HepG2 (cell line): ENCODE results near the gene ATP1A1. TPM values are rescaled to one million over a fixed set of nuclear protein-coding genes. Genes with fewer than 3 reads are reported as not detected.
A peak's percentile ranks its signal among the peaks of the same experiment; 100 is the strongest.

Experiments used
- ATM ChIP-seq: fragments of 450-650 bp; IDR thresholded peaks from 2 replicates; pipeline ENCODE4 v1.7.1; 2017; ENCODE audit warnings: mild to moderate bottlenecking, borderline replicate concordance
- ETV6 ChIP-seq: sonication (generic); formaldehyde crosslinking; conservative IDR thresholded peaks from 2 replicates; pipeline ENCODE4 v1.4.0; 2020; ENCODE audit warnings: missing genetic modification reagents
- FOXC1 ChIP-seq: sonication (generic); formaldehyde crosslinking; IDR thresholded peaks from 2 replicates; pipeline ENCODE4 v1.8.0; 2022; ENCODE audit warnings: mild to moderate bottlenecking, missing genetic modification reagents, borderline replicate concordance
- FOXO1 ChIP-seq: sonication (generic); formaldehyde crosslinking; IDR thresholded peaks from 2 replicates; pipeline ENCODE4 v1.4.0; 2020; ENCODE audit warnings: missing genetic modification reagents
- GPN1 ChIP-seq: sonication (generic); formaldehyde crosslinking; IDR thresholded peaks from 2 replicates; pipeline ENCODE4 v1.5.1; 2020; ENCODE audit warnings: missing genetic modification reagents, borderline replicate concordance
- HIVEP1 ChIP-seq: sonication (generic); formaldehyde crosslinking; IDR thresholded peaks from 2 replicates; pipeline ENCODE4 v1.4.0; 2020; ENCODE audit warnings: mild to moderate bottlenecking, missing genetic modification reagents
- ISL2 ChIP-seq: sonication (generic); formaldehyde crosslinking; IDR thresholded peaks from 2 replicates; pipeline ENCODE4 v1.5.0; 2020; ENCODE audit warnings: missing genetic modification reagents
- ISX ChIP-seq: sonication (generic); formaldehyde crosslinking; conservative IDR thresholded peaks from 2 replicates; pipeline ENCODE4 v1.5.0; 2020; ENCODE audit warnings: missing genetic modification reagents
- JUND ChIP-seq: sonication (generic); formaldehyde crosslinking; IDR thresholded peaks from 2 replicates; pipeline ENCODE4 v1.8.0; 2022; ENCODE audit warnings: mild to moderate bottlenecking, missing genetic modification reagents
- KAT8 ChIP-seq: IDR thresholded peaks from 2 replicates; pipeline ENCODE4 v1.6.1; 2016; ENCODE audit warnings: missing genetic modification reagents, missing compliant biosample characterization
- KDM1A ChIP-seq: IDR thresholded peaks from 2 replicates; pipeline ENCODE4 v1.6.1; 2016; ENCODE audit warnings: missing compliant biosample characterization
- PAX8 ChIP-seq: sonication (generic); formaldehyde crosslinking; IDR thresholded peaks from 2 replicates; pipeline ENCODE4 v1.8.0; 2022; ENCODE audit warnings: mild to moderate bottlenecking, missing genetic modification reagents, borderline replicate concordance
- PCBP1 ChIP-seq: fragments of 200-400 bp; formaldehyde crosslinking; IDR thresholded peaks from 2 replicates; pipeline ENCODE4 v1.6.1; 2017; ENCODE audit warnings: mild to moderate bottlenecking, low read depth, low read length, borderline replicate concordance
- ZFP37 ChIP-seq: sonication (generic); formaldehyde crosslinking; IDR thresholded peaks from 2 replicates; pipeline ENCODE4 v1.4.0; 2020; ENCODE audit warnings: missing genetic modification reagents, borderline replicate concordance
- ZNF124 ChIP-seq: sonication (generic); formaldehyde crosslinking; IDR thresholded peaks from 2 replicates; pipeline ENCODE4 v1.4.0; 2020; ENCODE audit warnings: missing genetic modification reagents
- ZNF263 ChIP-seq: sonication (generic); formaldehyde crosslinking; IDR thresholded peaks from 2 replicates; pipeline ENCODE4 v1.4.0; 2020; ENCODE audit warnings: missing genetic modification reagents
- ZNF3 ChIP-seq: IDR thresholded peaks from 2 replicates; pipeline ENCODE4 v1.7.0; 2017; ENCODE audit warnings: inconsistent platforms
- ZNF33B ChIP-seq: sonication (generic); formaldehyde crosslinking; IDR thresholded peaks from 2 replicates; pipeline ENCODE4 v1.5.1; 2020; ENCODE audit warnings: mild to moderate bottlenecking, missing genetic modification reagents
- ZNF354B ChIP-seq: sonication (generic); formaldehyde crosslinking; IDR thresholded peaks from 2 replicates; pipeline ENCODE4 v1.8.0; 2022; ENCODE audit warnings: mild to moderate bottlenecking, missing genetic modification reagents
- ZNF563 ChIP-seq: sonication (generic); formaldehyde crosslinking; IDR thresholded peaks from 2 replicates; pipeline ENCODE4 v1.8.0; 2022; ENCODE audit warnings: mild to moderate bottlenecking, moderate library complexity, missing genetic modification reagents
- ZNF672 ChIP-seq: sonication (generic); formaldehyde crosslinking; IDR thresholded peaks from 2 replicates; pipeline ENCODE4 v1.8.1; 2022; ENCODE audit warnings: missing genetic modification reagents
- ZNF761 ChIP-seq: sonication (generic); formaldehyde crosslinking; conservative IDR thresholded peaks from 2 replicates; pipeline ENCODE4 v1.4.0; 2020; ENCODE audit warnings: mild to moderate bottlenecking, missing genetic modification reagents
- ZNF773 ChIP-seq: sonication (generic); formaldehyde crosslinking; IDR thresholded peaks from 2 replicates; pipeline ENCODE4 v1.4.0; 2020; ENCODE audit warnings: missing genetic modification reagents, borderline replicate concordance
- ZNF83 ChIP-seq: sonication (generic); formaldehyde crosslinking; IDR thresholded peaks from 2 replicates; pipeline ENCODE4 v1.4.0; 2020; ENCODE audit warnings: missing genetic modification reagents, mild to moderate bottlenecking, borderline replicate concordance
- ZSCAN20 ChIP-seq: sonication (generic); formaldehyde crosslinking; IDR thresholded peaks from 2 replicates; pipeline ENCODE4 v1.4.0; 2020; ENCODE audit warnings: missing genetic modification reagents, mild to moderate bottlenecking, borderline replicate concordance
- polyA plus RNA-seq, 8 experiments: library from polyadenylated mRNA; depleted of rRNA in 3 of 8; stranded (reverse) in 7 of 8; unstranded in 1 of 8; fragments of >200 nt; fragmentation: Illumina TruSeq in 4 of 8; extraction: Trizol in 4 of 8; gene quantifications; 2 replicates each; pipeline versions ENCODE4 v1.2.1 to v1.2.3, GENCODE V29; 2011 to 2016; ENCODE audit warnings: low read depth in 4 of 8, missing spikeins in 1 of 8, mixed read lengths in 1 of 8; ENCODE audit not compliant: insufficient read depth in 1 of 8
- total RNA-seq, 5 experiments: library from RNA; depleted of rRNA; stranded (reverse); fragments of >200 nt; fragmentation: Illumina TruSeq; extraction: Trizol; gene quantifications; 2 replicates each; pipeline ENCODE4 v1.2.3, GENCODE V29; 2016; ENCODE audit warnings: low read depth in 1 of 5
- TF ChIP-seq, protein P1 (sequence below): sonication (generic); formaldehyde crosslinking; IDR thresholded peaks from 2 replicates; pipeline ENCODE4 v1.5.1; 2020; ENCODE audit warnings: missing genetic modification reagents, mild to moderate bottlenecking, borderline replicate concordance
- TF ChIP-seq, protein P2 (sequence below): sonication (generic); formaldehyde crosslinking; IDR thresholded peaks from 2 replicates; pipeline ENCODE4 v1.8.0; 2022; ENCODE audit warnings: mild to moderate bottlenecking, missing genetic modification reagents; ENCODE audit not compliant: insufficient replicate concordance
- TF ChIP-seq, protein P3 (sequence below): sonication (generic); formaldehyde crosslinking; conservative IDR thresholded peaks from 2 replicates; pipeline ENCODE4 v1.8.1; 2023; ENCODE audit warnings: missing genetic modification reagents

Gene ATP1A1
- total and polyA plus RNA-seq, 2 of the 13 experiments (the other 11 are each of a cell fraction or from before 2014, with no cell fraction given): 280 to 705 TPM

DNA sequence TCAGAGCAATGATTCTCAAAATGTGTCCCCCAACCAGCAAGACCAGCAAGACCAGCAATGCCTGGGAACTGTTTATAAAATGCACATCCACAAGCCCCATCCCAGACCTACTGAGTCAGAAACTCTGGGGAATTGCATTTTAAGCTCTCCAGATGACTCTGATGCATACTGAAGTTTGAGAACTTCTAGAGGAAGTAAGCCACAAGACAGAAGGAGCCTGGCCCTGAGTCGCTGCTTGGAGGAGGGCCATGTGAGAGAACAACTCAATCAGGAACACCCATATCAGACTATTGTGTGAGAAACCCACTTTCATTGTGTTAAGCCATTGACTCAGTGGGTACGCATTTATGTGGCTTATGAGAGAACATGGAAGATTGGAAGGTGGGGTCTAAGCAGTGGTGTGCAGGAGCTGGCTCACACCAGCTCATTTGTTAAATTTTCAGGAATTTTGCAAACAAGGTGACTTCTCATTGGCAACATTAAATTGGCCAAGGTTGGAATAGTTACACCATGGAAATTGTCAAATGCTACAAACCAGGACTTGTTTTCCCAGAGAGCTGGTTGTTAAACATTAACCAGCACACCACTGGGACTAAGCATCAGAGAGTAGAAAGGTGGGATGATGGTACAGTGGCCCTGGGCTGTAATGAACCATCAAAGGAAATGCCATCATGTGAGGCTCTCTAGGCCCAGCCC is 38.9 kb downstream of the ATP1A1 start (continued):
- TF ChIP-seq ETV6 (CRISPR knock-in tag): 0 out of 2 replicates have a peak, but pooled peaks have one; percentile 48
- TF ChIP-seq, protein P1, sequence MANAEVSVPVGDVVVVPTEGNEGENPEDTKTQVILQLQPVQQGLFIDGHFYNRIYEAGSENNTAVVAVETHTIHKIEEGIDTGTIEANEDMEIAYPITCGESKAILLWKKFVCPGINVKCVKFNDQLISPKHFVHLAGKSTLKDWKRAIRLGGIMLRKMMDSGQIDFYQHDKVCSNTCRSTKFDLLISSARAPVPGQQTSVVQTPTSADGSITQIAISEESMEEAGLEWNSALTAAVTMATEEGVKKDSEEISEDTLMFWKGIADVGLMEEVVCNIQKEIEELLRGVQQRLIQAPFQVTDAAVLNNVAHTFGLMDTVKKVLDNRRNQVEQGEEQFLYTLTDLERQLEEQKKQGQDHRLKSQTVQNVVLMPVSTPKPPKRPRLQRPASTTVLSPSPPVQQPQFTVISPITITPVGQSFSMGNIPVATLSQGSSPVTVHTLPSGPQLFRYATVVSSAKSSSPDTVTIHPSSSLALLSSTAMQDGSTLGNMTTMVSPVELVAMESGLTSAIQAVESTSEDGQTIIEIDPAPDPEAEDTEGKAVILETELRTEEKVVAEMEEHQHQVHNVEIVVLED (CRISPR knock-in tag): no peak
- TF ChIP-seq PCBP1: no peak
- TF ChIP-seq GPN1 (CRISPR knock-in tag): no peak
- TF ChIP-seq KAT8: peak; percentile 52; the same call in 1 of the 2 replicates
- TF ChIP-seq ZNF672: no peak
- TF ChIP-seq HIVEP1 (CRISPR knock-in tag): no peak
- peak; percentile 51; the same call in 1 of the 2 replicates for TF ChIP-seq FOXO1 (CRISPR knock-in tag)
- peak; percentile 42; the same call in 1 of the 2 replicates for TF ChIP-seq ZNF124 (CRISPR knock-in tag)
- no peak for TF ChIP-seq ZNF33B (CRISPR knock-in tag)
- no peak for TF ChIP-seq ZNF83
- TF ChIP-seq ZFP37 (CRISPR knock-in tag): 0 out of 2 replicates have a peak, but pooled peaks have one; percentile 49
- TF ChIP-seq PAX8 (CRISPR knock-in tag): no peak
- no peak for TF ChIP-seq FOXC1 (CRISPR knock-in tag)
- TF ChIP-seq ATM: no peak
- TF ChIP-seq ZNF354B (CRISPR knock-in tag): no peak
- peak; percentile 80; the same call in 1 of the 2 replicates for TF ChIP-seq KDM1A (CRISPR knock-in tag)
- peak; percentile 68; the same call in 1 of the 2 replicates for TF ChIP-seq ISL2 (CRISPR knock-in tag)
- TF ChIP-seq ISX (CRISPR knock-in tag): no peak
- TF ChIP-seq, protein P2, sequence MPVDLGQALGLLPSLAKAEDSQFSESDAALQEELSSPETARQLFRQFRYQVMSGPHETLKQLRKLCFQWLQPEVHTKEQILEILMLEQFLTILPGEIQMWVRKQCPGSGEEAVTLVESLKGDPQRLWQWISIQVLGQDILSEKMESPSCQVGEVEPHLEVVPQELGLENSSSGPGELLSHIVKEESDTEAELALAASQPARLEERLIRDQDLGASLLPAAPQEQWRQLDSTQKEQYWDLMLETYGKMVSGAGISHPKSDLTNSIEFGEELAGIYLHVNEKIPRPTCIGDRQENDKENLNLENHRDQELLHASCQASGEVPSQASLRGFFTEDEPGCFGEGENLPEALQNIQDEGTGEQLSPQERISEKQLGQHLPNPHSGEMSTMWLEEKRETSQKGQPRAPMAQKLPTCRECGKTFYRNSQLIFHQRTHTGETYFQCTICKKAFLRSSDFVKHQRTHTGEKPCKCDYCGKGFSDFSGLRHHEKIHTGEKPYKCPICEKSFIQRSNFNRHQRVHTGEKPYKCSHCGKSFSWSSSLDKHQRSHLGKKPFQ (CRISPR knock-in tag): peak; percentile 67
- no peak for TF ChIP-seq JUND (CRISPR knock-in tag)
- no peak for TF ChIP-seq ZNF3 (CRISPR knock-in tag)
- TF ChIP-seq ZNF263 (CRISPR knock-in tag): no peak
- TF ChIP-seq ZSCAN20 (CRISPR knock-in tag): no peak
- 0 out of 2 replicates have a peak, but pooled peaks have one; percentile 56 for TF ChIP-seq ZNF761 (CRISPR knock-in tag)
- no peak for TF ChIP-seq ZNF563
- TF ChIP-seq, protein P3, sequence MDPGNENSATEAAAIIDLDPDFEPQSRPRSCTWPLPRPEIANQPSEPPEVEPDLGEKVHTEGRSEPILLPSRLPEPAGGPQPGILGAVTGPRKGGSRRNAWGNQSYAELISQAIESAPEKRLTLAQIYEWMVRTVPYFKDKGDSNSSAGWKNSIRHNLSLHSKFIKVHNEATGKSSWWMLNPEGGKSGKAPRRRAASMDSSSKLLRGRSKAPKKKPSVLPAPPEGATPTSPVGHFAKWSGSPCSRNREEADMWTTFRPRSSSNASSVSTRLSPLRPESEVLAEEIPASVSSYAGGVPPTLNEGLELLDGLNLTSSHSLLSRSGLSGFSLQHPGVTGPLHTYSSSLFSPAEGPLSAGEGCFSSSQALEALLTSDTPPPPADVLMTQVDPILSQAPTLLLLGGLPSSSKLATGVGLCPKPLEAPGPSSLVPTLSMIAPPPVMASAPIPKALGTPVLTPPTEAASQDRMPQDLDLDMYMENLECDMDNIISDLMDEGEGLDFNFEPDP (CRISPR knock-in tag): no peak
- TF ChIP-seq ZNF773 (CRISPR knock-in tag): no peak
